Nephron progenitor cell (in vitro differentiated cells): ENCODE results near the gene LACTBL1.
A peak's percentile ranks its signal among the peaks of the same experiment; 100 is the strongest.

ENCODE experiments used
- DNase-seq: peaks from one replicate; pipeline ENCODE4 v3.0.0; 2021
- H3K27ac Mint-ChIP-seq: 2 replicates; pipeline ENCODE4 v1.8.0; 2021; ENCODE audit warnings: mild to moderate bottlenecking, moderate library complexity, mixed read lengths
- H3K27me3 Mint-ChIP-seq: 2 replicates; pipeline ENCODE4 v1.8.0; 2021; ENCODE audit warnings: mild to moderate bottlenecking, low read depth, mixed read lengths; ENCODE audit not compliant: poor library complexity
- H3K36me3 Mint-ChIP-seq: 2 replicates; pipeline ENCODE4 v1.8.0; 2021; ENCODE audit warnings: low read depth, mixed read lengths
- H3K4me1 Mint-ChIP-seq: 2 replicates; pipeline ENCODE4 v1.8.0; 2021; ENCODE audit warnings: mixed read lengths
- H3K4me3 Mint-ChIP-seq: 2 replicates; pipeline ENCODE4 v1.8.0; 2021; ENCODE audit warnings: mild to moderate bottlenecking, moderate library complexity, mixed read lengths
- H3K9me3 Mint-ChIP-seq: 2 replicates; pipeline ENCODE4 v1.8.0; 2021; ENCODE audit warnings: mild to moderate bottlenecking, moderate library complexity, mixed read lengths
- CTCF ChIP-seq: fragments of 200-600 bp; sonication (generic); IDR thresholded peaks from 2 replicates; pipeline ENCODE4 v1.5.0; 2021; ENCODE audit warnings: antibody characterized with exemption

LACTBL1 gene

DNA sequence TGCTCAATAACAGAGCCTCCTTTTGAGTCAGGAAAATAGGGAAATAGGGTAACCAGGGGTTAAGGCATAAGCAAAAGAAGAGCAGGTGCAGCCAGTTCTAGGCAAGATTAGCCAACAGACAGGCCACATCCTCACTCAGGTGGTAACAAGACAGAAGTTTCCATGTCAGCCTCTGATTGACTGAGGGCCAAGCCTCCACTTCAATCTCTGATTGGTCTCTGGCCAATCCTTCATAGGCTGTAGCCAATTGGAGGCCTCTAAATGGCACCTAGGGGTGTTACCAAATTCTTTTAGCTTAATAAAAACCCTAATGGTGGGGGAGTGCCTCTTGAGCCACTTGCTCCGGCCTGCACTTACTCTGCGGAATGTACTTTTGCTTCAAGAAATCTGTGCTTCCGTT, 37.2 kb downstream of the LACTBL1 start:
- Mint-ChIP-seq H3K27me3 (peaks cover 10% of the 10 kb centered on the region), H3K36me3 (peaks cover 3% of the 10 kb centered on the region), H3K4me3 (no peak overlapping the region), H3K9me3 (peaks cover 36% of the 10 kb centered on the region), H3K27ac (no peak overlapping the region), H3K4me1 (no peaks in the 10 kb centered on the region)
- no peak for DNase-seq
- no peak for TF ChIP-seq CTCF

DNA sequence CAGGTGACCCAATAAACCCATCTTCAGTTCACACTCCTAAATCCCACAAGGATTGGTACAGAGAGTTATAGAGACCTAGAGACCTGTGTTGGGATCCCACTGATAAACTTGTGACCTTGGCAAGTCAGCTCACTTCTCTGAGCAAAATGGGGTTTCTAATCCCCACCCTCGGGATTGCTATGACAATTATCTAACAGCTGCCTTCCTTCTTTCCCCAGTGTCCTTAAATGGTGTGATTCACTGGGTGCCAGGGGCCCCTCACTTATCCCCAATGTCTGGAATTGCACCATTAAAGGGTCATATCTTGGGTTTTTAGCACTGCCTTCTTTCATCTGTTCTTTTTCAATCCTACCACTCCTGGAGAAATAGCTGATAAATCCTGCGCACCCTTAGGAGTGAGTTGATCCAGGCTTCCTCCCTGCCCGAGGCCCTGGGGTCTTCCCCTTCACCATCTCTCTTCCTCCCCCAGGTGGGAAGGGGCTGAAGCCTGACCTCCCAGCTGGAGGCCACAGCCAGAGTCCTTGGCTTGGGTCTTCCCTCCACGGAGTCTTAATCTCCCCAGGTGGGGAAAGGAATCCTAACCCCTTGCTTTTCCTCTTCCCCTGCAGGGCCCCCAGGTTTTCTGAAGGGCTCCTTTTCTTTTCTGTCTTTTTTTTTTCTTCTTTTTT, 39.7 kb downstream of the LACTBL1 start:
- H3K27me3 Mint-ChIP-seq: peaks cover 15% of the 10 kb centered on the region
- H3K4me3 Mint-ChIP-seq: no peak overlapping the region
- DNase-seq: no peak
- no peak for TF ChIP-seq CTCF
- H3K27ac Mint-ChIP-seq: no peak overlapping the region
- H3K9me3 Mint-ChIP-seq: peaks cover 25% of the 10 kb centered on the region
- H3K36me3 Mint-ChIP-seq: no peaks in the 10 kb centered on the region
- H3K4me1 Mint-ChIP-seq: no peaks in the 10 kb centered on the region

GRCh38 chr1:22930240-22930912, 42.3 kb downstream of the LACTBL1 start:
- H3K4me1 Mint-ChIP-seq: peaks cover under 1% of the 10 kb centered on the region
- peak; percentile 85 for DNase-seq
- peaks cover 10% of the 10 kb centered on the region for H3K9me3 Mint-ChIP-seq
- no peak overlapping the region for H3K27ac Mint-ChIP-seq
- H3K36me3 Mint-ChIP-seq: no peaks in the 10 kb centered on the region
- TF ChIP-seq CTCF: peak; percentile 82
- H3K27me3 Mint-ChIP-seq: peaks cover 18% of the 10 kb centered on the region
- H3K4me3 Mint-ChIP-seq: no peak overlapping the region

DNA sequence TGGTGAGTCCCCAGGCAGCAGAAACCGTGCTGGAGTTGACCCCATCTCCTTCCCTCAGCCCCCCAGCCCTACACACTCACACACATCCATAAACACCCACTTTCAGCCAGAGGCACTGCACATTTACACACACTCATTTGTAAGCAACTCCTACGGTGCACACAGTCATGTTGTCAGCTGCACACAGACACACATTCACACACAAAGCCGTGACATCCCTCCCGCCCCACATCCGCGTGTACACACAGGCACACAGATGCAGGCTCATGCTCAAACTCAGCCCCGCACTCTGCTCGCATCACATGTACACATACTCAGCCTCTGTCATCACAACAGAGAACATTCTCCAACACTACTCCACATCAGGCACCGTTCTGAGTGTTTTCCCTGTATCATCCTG, 47.6 kb downstream of the LACTBL1 start:
- DNase-seq: no peak
- Mint-ChIP-seq H3K27ac (no peak overlapping the region), H3K4me3 (no peak overlapping the region), H3K36me3 (no peaks in the 10 kb centered on the region), H3K9me3 (peaks cover 4% of the 10 kb centered on the region), H3K27me3 (peaks cover 7% of the 10 kb centered on the region), H3K4me1 (peaks cover 21% of the 10 kb centered on the region)
- TF ChIP-seq CTCF: no peak

DNA sequence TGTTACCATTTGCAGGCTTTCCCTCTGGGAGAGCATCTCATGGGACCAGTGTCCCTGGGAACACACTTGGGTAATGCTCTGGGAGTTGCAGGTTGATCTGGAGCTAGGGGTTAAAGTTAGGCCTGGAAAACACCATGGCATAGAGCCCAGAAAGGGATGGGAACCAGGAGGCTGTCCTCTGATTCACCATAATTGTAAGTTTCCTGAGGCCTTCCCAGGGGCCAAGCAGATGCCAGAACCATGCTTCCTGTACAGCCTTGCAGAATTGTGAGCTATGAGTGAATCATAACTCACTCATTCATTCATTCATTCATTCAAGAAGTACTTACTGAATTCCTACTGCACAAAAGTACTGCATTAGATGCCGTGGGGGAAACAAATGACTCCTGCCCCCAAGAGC, 50.0 kb downstream of the LACTBL1 start:
- Mint-ChIP-seq H3K4me3 (no peak overlapping the region), H3K36me3 (no peaks in the 10 kb centered on the region), H3K27me3 (peaks cover 12% of the 10 kb centered on the region), H3K9me3 (peaks cover 4% of the 10 kb centered on the region), H3K4me1 (peaks cover 35% of the 10 kb centered on the region), H3K27ac (no peak overlapping the region)
- no peak for DNase-seq
- no peak for TF ChIP-seq CTCF
